HCT116 (cell line): ENCODE results near the gene LAMC3. TPM values are rescaled to one million over a fixed set of nuclear protein-coding genes. Genes with fewer than 3 reads are reported as not detected.

Source experiments
- ATAC-seq: fragments of 200-7000 bp; cut with Tn5 transposase; 2 replicates; pipeline ENCODE4 v1.9.1; 2020; ENCODE audit warnings: mild to moderate bottlenecking, moderate library complexity
- BruUV-seq: library from RNA; stranded (reverse); fragments of 400-500 nt; replicated peaks from 2 replicates; lab custom pipeline; 2021; lab: Mats Ljungman, UMichigan
- CTCF ChIA-PET: fragments of 300-600 bp; sonication (Branson Sonifier 250); formaldehyde crosslinking; loops from one replicate; lab custom pipeline; 2021; ENCODE audit warnings: antibody characterized with exemption; lab: Charles Lee
- POLR2A ChIA-PET: fragments of 300-600, 350-600 bp; sonication (Branson Sonifier 250); formaldehyde crosslinking; loops from one replicate; lab custom pipeline; 2021; ENCODE audit warnings: antibody characterized with exemption; lab: Charles Lee
- RAD21 ChIA-PET, 2 experiments: fragments of 300-600 bp; sonication (Branson Sonifier 250); formaldehyde crosslinking; loops; one replicate each; lab custom pipeline; 2023; ENCODE audit warnings: low total read pairs in 2 of 2; ENCODE audit not compliant: uncharacterized antibody in 2 of 2, unreplicated experiment in 2 of 2, low non-redundant PET in 1 of 2; lab: Charles Lee
- DNase-seq: peaks from one replicate; pipeline ENCODE4 v3.0.0-alpha.2; 2010; ENCODE audit warnings: low read depth, low spot score
- H2AFZ ChIP-seq: fragments of 200-600 bp; shearing (Covaris generic), sonication (generic); 2 replicates; pipeline ENCODE4 v1.6.1; 2017; ENCODE audit warnings: low read depth, mixed run types, mixed read lengths, antibody characterized with exemption, low read length; ENCODE audit not compliant: poor library complexity, severe bottlenecking
- H3K27ac ChIP-seq: 2 replicates; pipeline ENCODE4 v1.5.1; 2012; ENCODE audit warnings: low read depth, low read length
- H3K27me3 ChIP-seq: fragments of 200-600 bp; sonication (generic); 2 replicates; pipeline ENCODE4 v1.6.1; 2016; ENCODE audit warnings: mixed run types, low read length, mixed read lengths; ENCODE audit not compliant: insufficient read depth
- H3K36me3 ChIP-seq, 2 experiments: fragments of 200-500 bp in 1 of 2; fragments of 200-600 bp in 1 of 2; sonication (Bioruptor generic) in 1 of 2; sonication (generic) in 1 of 2; 2 replicates each; pipeline versions ENCODE4 v1.5.1 to v1.6.1; 2014 to 2016; ENCODE audit warnings: low read length in 2 of 2, inconsistent platforms in 1 of 2, mixed read lengths in 1 of 2, mixed run types in 1 of 2; ENCODE audit not compliant: insufficient read depth in 2 of 2, control insufficient read depth in 1 of 2
- H3K4me1 ChIP-seq, 2 experiments: fragments of 200-600 bp in 1 of 2; sonication (generic) in 1 of 2; 2 replicates each; pipeline versions ENCODE4 v1.5.1 to v1.6.1; 2012 to 2017; ENCODE audit warnings: low read length in 2 of 2, inconsistent platforms in 1 of 2, mild to moderate bottlenecking in 1 of 2, mixed read lengths in 1 of 2, mixed run types in 1 of 2, moderate library complexity in 1 of 2; ENCODE audit not compliant: insufficient read depth in 2 of 2, control insufficient read depth in 1 of 2
- H3K4me2 ChIP-seq: fragments of 200-600 bp; sonication (generic); 2 replicates; pipeline ENCODE4 v1.6.1; 2017; ENCODE audit warnings: mixed run types, low read length, mixed read lengths
- H3K4me3 ChIP-seq, 2 experiments: fragments of 200-600 bp in 1 of 2; sonication (generic) in 1 of 2; replicated peaks in 1 of 2; 2 replicates each; pipeline ENCODE4 v1.5.1; 2011 to 2016; ENCODE audit warnings: low read length in 2 of 2, control low read depth in 1 of 2, low read depth in 1 of 2, mild to moderate bottlenecking in 1 of 2, mixed read lengths in 1 of 2, mixed run types in 1 of 2
- H3K79me2 ChIP-seq: fragments of 200-600 bp; sonication (generic); 2 replicates; pipeline ENCODE4 v1.6.1; 2017; ENCODE audit warnings: mild to moderate bottlenecking, mixed run types, low read length, moderate library complexity, mixed read lengths; ENCODE audit not compliant: insufficient read depth
- H3K9ac ChIP-seq: fragments of 200-600 bp; sonication (generic); 2 replicates; pipeline ENCODE4 v1.6.1; 2016; ENCODE audit warnings: low read length, mixed read lengths
- H3K9me2 ChIP-seq: fragments of 200-600 bp; sonication (generic), shearing (Covaris generic); 2 replicates; pipeline ENCODE4 v1.6.1; 2017; ENCODE audit warnings: mixed run types, mild to moderate bottlenecking, moderate library complexity; ENCODE audit not compliant: insufficient read depth
- H3K9me3 ChIP-seq, 2 experiments: fragments of 200-500 bp in 1 of 2; fragments of 200-600 bp in 1 of 2; sonication (Bioruptor generic) in 1 of 2; sonication (generic) in 1 of 2; 2 replicates each; pipeline ENCODE4 v1.6.1; 2014 to 2017; ENCODE audit warnings: low read length in 2 of 2, mixed read lengths in 2 of 2, inconsistent platforms in 1 of 2, low read depth in 1 of 2, mild to moderate bottlenecking in 1 of 2, mixed run types in 1 of 2, moderate library complexity in 1 of 2; ENCODE audit not compliant: control insufficient read depth in 1 of 2, insufficient read depth in 1 of 2
- H4K20me1 ChIP-seq: fragments of 200-600 bp; sonication (generic), shearing (Covaris generic); 2 replicates; pipeline ENCODE4 v1.6.1; 2017; ENCODE audit warnings: mixed run types, mild to moderate bottlenecking, moderate library complexity; ENCODE audit not compliant: insufficient read depth
- ATF3 ChIP-seq: IDR thresholded peaks from 2 replicates; pipeline ENCODE4 v1.6.1; 2012
- CBX3 ChIP-seq: IDR thresholded peaks from 2 replicates; pipeline ENCODE4 v1.6.1; 2012; ENCODE audit warnings: low read depth
- CEBPB ChIP-seq: IDR thresholded peaks from 2 replicates; pipeline ENCODE4 v1.6.1; 2012; ENCODE audit warnings: low read depth
- EGR1 ChIP-seq: IDR thresholded peaks from 2 replicates; pipeline ENCODE4 v1.6.1; 2012; ENCODE audit warnings: low read depth
- ELF1 ChIP-seq: IDR thresholded peaks from 2 replicates; pipeline ENCODE4 v1.6.1; 2012; ENCODE audit warnings: low read depth, borderline replicate concordance
- EZH2 ChIP-seq: fragments of 200-600 bp; sonication (generic); IDR thresholded peaks from 2 replicates; pipeline ENCODE4 v1.6.1; 2017; ENCODE audit warnings: antibody characterized with exemption, mixed run types
- EZH2phosphoT487 ChIP-seq: fragments of 200-600 bp; IDR thresholded peaks from 2 replicates; pipeline ENCODE4 v1.6.1; 2018; ENCODE audit warnings: antibody characterized with exemption, borderline replicate concordance
- JUND ChIP-seq: IDR thresholded peaks from 2 replicates; pipeline ENCODE4 v1.6.1; 2012
- MAX ChIP-seq: IDR thresholded peaks from 2 replicates; pipeline ENCODE4 v1.6.1; 2012
- POLR2AphosphoS5 ChIP-seq: IDR thresholded peaks from 2 replicates; pipeline ENCODE4 v1.6.1; 2011; ENCODE audit warnings: mild to moderate bottlenecking, low read depth, low read length, moderate library complexity
- RAD21 ChIP-seq: IDR thresholded peaks from 2 replicates; pipeline ENCODE4 v1.6.1; 2012; ENCODE audit warnings: low read depth, mild to moderate bottlenecking
- SIN3A ChIP-seq: IDR thresholded peaks from 2 replicates; pipeline ENCODE4 v1.6.1; 2012; ENCODE audit warnings: low read depth
- SP1 ChIP-seq: IDR thresholded peaks from 2 replicates; pipeline ENCODE4 v1.6.1; 2012; ENCODE audit warnings: low read depth
- TCF7L2 ChIP-seq: IDR thresholded peaks from 2 replicates; pipeline ENCODE4 v1.7.0; 2011; ENCODE audit warnings: borderline replicate concordance, inconsistent platforms; ENCODE audit not compliant: insufficient read depth, insufficient read length; ENCODE audit errors: extremely low read depth
- YY1 ChIP-seq: IDR thresholded peaks from 2 replicates; pipeline ENCODE4 v1.6.1; 2011; ENCODE audit warnings: low read length, low read depth, moderate library complexity, mild to moderate bottlenecking; ENCODE audit not compliant: insufficient replicate concordance; ENCODE audit errors: extremely low read depth
- ZFX ChIP-seq: fragments of 450-650 bp; IDR thresholded peaks from 2 replicates; pipeline ENCODE4 v1.6.1; 2017
- ZNF274 ChIP-seq: fragments of 200-500 bp; sonication (Bioruptor generic); IDR thresholded peaks from 2 replicates; pipeline ENCODE4 v1.6.1; 2014; ENCODE audit warnings: mild to moderate bottlenecking, low read depth, low read length, inconsistent platforms
- intact Hi-C: fragments of 100-400 bp; cut with micrococcal nuclease; formaldehyde crosslinking; loops from 2 replicates; pipeline ENCODE4 v1.10.0; 2022
- total RNA-seq: library from RNA; stranded (reverse); gene quantifications from one replicate; pipeline ENCODE4 v1.2.1, GENCODE V29; 2021; ENCODE audit not compliant: unreplicated experiment
- TF ChIP-seq, protein P1 (sequence below), 3 experiments: fragments of 200-600 bp in 1 of 3; sonication (generic) in 1 of 3; IDR thresholded peaks in 2 of 3; conservative IDR thresholded peaks in 1 of 3; 2 replicates each; pipeline ENCODE4 v1.5.1; 2012 to 2017; ENCODE audit warnings: low read depth in 2 of 3, low read length in 2 of 3, antibody characterized with exemption in 1 of 3, borderline replicate concordance in 1 of 3, control low read depth in 1 of 3, mild to moderate bottlenecking in 1 of 3, mixed read lengths in 1 of 3, mixed run types in 1 of 3, moderate library complexity in 1 of 3; ENCODE audit not compliant: insufficient read depth in 1 of 3

LAMC3 gene
- total RNA-seq, 1 experiment from 2014 or later, result 7.7 TPM

GRCh38 chr9:131060900-131061630 is 52.1 kb downstream of the LAMC3 start:
- intact Hi-C loops, result no loop called here
- no peak overlapping the region for H3K4me3 ChIP-seq
- no peaks in the 10 kb centered on the region for H3K27me3 ChIP-seq
- no peaks in the 10 kb centered on the region for H3K9me3 ChIP-seq
- CTCF ChIA-PET, result no interaction called here
- H3K9me2 ChIP-seq, result no peaks in the 10 kb centered on the region
- POLR2A ChIA-PET, result no interaction called here
- no peaks in the 10 kb centered on the region for H3K36me3 ChIP-seq
- H2AFZ ChIP-seq, result no peak overlapping the region
- H3K4me2 ChIP-seq, result no peak overlapping the region
- TF ChIP-seq CEBPB, result no peak
- no peak for TF ChIP-seq POLR2AphosphoS5
- no peak for TF ChIP-seq JUND
- no peak for TF ChIP-seq ATF3
- no peak for TF ChIP-seq YY1
- TF ChIP-seq EZH2, result no peak
- no peak for TF ChIP-seq SIN3A
- TF ChIP-seq CBX3, result no peak
- TF ChIP-seq, protein P1, sequence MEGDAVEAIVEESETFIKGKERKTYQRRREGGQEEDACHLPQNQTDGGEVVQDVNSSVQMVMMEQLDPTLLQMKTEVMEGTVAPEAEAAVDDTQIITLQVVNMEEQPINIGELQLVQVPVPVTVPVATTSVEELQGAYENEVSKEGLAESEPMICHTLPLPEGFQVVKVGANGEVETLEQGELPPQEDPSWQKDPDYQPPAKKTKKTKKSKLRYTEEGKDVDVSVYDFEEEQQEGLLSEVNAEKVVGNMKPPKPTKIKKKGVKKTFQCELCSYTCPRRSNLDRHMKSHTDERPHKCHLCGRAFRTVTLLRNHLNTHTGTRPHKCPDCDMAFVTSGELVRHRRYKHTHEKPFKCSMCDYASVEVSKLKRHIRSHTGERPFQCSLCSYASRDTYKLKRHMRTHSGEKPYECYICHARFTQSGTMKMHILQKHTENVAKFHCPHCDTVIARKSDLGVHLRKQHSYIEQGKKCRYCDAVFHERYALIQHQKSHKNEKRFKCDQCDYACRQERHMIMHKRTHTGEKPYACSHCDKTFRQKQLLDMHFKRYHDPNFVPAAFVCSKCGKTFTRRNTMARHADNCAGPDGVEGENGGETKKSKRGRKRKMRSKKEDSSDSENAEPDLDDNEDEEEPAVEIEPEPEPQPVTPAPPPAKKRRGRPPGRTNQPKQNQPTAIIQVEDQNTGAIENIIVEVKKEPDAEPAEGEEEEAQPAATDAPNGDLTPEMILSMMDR (IDR thresholded peaks at IDR 0.05 in 2 of 3, conservative IDR thresholded peaks at IDR 0.05 in 1 of 3; ENCODE audit: borderline replicate concordance in 1 of 3, insufficient read depth in 1 of 3, low read depth in 2 of 3, low read length in 2 of 3), result no peak
- no peak for TF ChIP-seq ELF1
- no peak for TF ChIP-seq EZH2phosphoT487
- no peak for TF ChIP-seq MAX
- TF ChIP-seq ZNF274, result no peak
- no peak for TF ChIP-seq EGR1
- no peak for TF ChIP-seq ZFX
- TF ChIP-seq RAD21, result no peak
- TF ChIP-seq TCF7L2, result no peak
- TF ChIP-seq SP1, result no peak
- H3K79me2 ChIP-seq, result no peaks in the 10 kb centered on the region
- no peak for ATAC-seq
- no peak for DNase-seq
- H3K9ac ChIP-seq, result no peak overlapping the region
- no peaks in the 10 kb centered on the region for H3K4me1 ChIP-seq
- no peak overlapping the region for H3K27ac ChIP-seq
- RAD21 ChIA-PET, result no interaction called here
- BruUV-seq, result no TSS peak
- H4K20me1 ChIP-seq, result no peaks in the 10 kb centered on the region
